ENCODE measurements around the gene NINL.

GRCh38 chr20:25525295-25525694, 60.0 kb downstream of the NINL start:
- TF ChIP-seq EZH2 (IDR thresholded peaks at IDR 0.05; ENCODE audit: borderline replicate concordance, low read length): no peak
- no peak for TF ChIP-seq CTCF (IDR thresholded peaks at IDR 0.05; ENCODE audit: low read length)

Measured in OCI-LY1 (cell line).